G401.6 (cell line): ENCODE data around the gene PLEKHA6.
"Not testable (repeated sequence)": the region's sequence is repeated elsewhere in the genome, so short reads cannot be mapped to it uniquely, and the experiment has no call there.

ENCODE experiments used
- FAIRE-seq: peaks from 2 replicates; lab custom pipeline; 2012; peaks lifted over from hg19 to GRCh38; lab: Jason Lieb, UNC

PLEKHA6 gene

GRCh38 chr1:204260601-204261197, 99.0 kb downstream of the PLEKHA6 start:
- no peak for FAIRE-seq

GRCh38 chr1:204259782-204260181, 99.9 kb downstream of the PLEKHA6 start:
- FAIRE-seq: no peak

GRCh38 chr1:204259196-204259595, 100.5 kb downstream of the PLEKHA6 start:
- no peak for FAIRE-seq

GRCh38 chr1:204258213-204259115, 101.3 kb downstream of the PLEKHA6 start:
- no peak for FAIRE-seq

- FAIRE-seq: no peak
These were observed 102.3 kb downstream of the PLEKHA6 start for GRCh38 chr1:204257446-204257845.

GRCh38 chr1:204256531-204256930, 103.2 kb downstream of the PLEKHA6 start:
- no peak for FAIRE-seq

- FAIRE-seq: no peak
These were observed 103.8 kb downstream of the PLEKHA6 start for GRCh38 chr1:204255966-204256365.

- FAIRE-seq: no peak
These were observed 104.5 kb downstream of the PLEKHA6 start for GRCh38 chr1:204255225-204255624.

GRCh38 chr1:204254031-204254661, 105.6 kb downstream of the PLEKHA6 start:
- FAIRE-seq: no peak

GRCh38 chr1:204251926-204252689, 107.6 kb downstream of the PLEKHA6 start:
- FAIRE-seq: no peak

- no peak for FAIRE-seq
These were observed 108.4 kb downstream of the PLEKHA6 start for GRCh38 chr1:204251286-204251685.

- no peak for FAIRE-seq
These were observed 109.2 kb downstream of the PLEKHA6 start for GRCh38 chr1:204250428-204251030.

- no peak for FAIRE-seq
These were observed 109.8 kb downstream of the PLEKHA6 start for GRCh38 chr1:204249736-204250427.

GRCh38 chr1:204248954-204249353, 110.8 kb downstream of the PLEKHA6 start:
- FAIRE-seq: no peak

- no peak for FAIRE-seq
These were observed 112.9 kb downstream of the PLEKHA6 start for GRCh38 chr1:204246876-204247275.

GRCh38 chr1:204242920-204243319, 116.8 kb downstream of the PLEKHA6 start:
- FAIRE-seq: no peak

GRCh38 chr1:204241914-204242313, 117.8 kb downstream of the PLEKHA6 start:
- FAIRE-seq: no peak

GRCh38 chr1:204241050-204241449, 118.7 kb downstream of the PLEKHA6 start:
- FAIRE-seq: no peak

- FAIRE-seq: no peak
These were observed 119.5 kb downstream of the PLEKHA6 start for GRCh38 chr1:204240233-204240632.

GRCh38 chr1:204239401-204239800, 120.3 kb downstream of the PLEKHA6 start:
- FAIRE-seq: not testable (repeated sequence)

- not testable (repeated sequence) for FAIRE-seq
These were observed 121.2 kb downstream of the PLEKHA6 start for GRCh38 chr1:204238520-204238919.
